ENCODE results near the gene EYA3.

EYA3 gene

GRCh38 chr1:27967884-27968466, 120.4 kb downstream of the EYA3 start:
- TF ChIP-seq CTCF (IDR thresholded peaks at IDR 0.05; ENCODE audit: low read depth, low read length), result no peak
- H3K4me3 ChIP-seq (ENCODE audit: low read depth, low read length), result no peak overlapping the region

- H3K4me3 ChIP-seq (ENCODE audit: low read depth, low read length), result no peak overlapping the region
- TF ChIP-seq CTCF (IDR thresholded peaks at IDR 0.05; ENCODE audit: low read depth, low read length), result no peak
These were observed 121.1 kb downstream of the EYA3 start for GRCh38 chr1:27967106-27967883.

- no peak for TF ChIP-seq CTCF (IDR thresholded peaks at IDR 0.05; ENCODE audit: low read depth, low read length)
- no peak overlapping the region for H3K4me3 ChIP-seq (ENCODE audit: low read depth, low read length)
These were observed 121.9 kb downstream of the EYA3 start for GRCh38 chr1:27966402-27967105.

GRCh38 chr1:27963393-27963792, 125.0 kb downstream of the EYA3 start:
- no peak overlapping the region for H3K4me3 ChIP-seq (ENCODE audit: low read depth, low read length)
- no peak for TF ChIP-seq CTCF (IDR thresholded peaks at IDR 0.05; ENCODE audit: low read depth, low read length)

GRCh38 chr1:27961646-27962221, 126.7 kb downstream of the EYA3 start:
- no peak for TF ChIP-seq CTCF (IDR thresholded peaks at IDR 0.05; ENCODE audit: low read depth, low read length)
- H3K4me3 ChIP-seq (ENCODE audit: low read depth, low read length), result no peak overlapping the region

GRCh38 chr1:27960762-27961645, 127.4 kb downstream of the EYA3 start:
- TF ChIP-seq CTCF (IDR thresholded peaks at IDR 0.05; ENCODE audit: low read depth, low read length), result no peak
- H3K4me3 ChIP-seq (ENCODE audit: low read depth, low read length), result peak overlapping the region; percentile 73

Measured in WI38 (cell line).